ENCODE results near the gene LIPE.

Gene LIPE

GRCh38 chr19:42378225-42379215 lies 48.7 kb downstream of the LIPE start:
- DNase-seq, result no peak

DNA sequence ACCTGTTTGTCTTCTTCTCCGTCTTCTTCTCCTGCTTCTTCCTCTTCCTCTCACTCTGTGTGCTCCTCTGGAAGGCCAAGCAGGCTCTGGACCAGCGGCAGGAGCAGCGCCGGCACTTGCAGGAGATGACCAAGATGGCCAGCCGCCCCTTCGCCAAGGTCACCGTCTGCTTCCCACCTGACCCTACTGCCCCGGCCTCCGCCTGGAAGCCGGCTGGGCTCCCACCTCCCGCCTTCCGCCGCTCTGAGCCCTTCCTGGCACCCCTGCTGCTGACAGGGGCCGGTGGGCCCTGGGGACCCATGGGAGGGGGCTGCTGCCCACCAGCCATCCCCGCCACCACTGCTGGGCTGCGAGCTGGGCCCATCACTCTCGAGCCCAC lies 51.0 kb downstream of the LIPE start:
- no peak for DNase-seq

DNA sequence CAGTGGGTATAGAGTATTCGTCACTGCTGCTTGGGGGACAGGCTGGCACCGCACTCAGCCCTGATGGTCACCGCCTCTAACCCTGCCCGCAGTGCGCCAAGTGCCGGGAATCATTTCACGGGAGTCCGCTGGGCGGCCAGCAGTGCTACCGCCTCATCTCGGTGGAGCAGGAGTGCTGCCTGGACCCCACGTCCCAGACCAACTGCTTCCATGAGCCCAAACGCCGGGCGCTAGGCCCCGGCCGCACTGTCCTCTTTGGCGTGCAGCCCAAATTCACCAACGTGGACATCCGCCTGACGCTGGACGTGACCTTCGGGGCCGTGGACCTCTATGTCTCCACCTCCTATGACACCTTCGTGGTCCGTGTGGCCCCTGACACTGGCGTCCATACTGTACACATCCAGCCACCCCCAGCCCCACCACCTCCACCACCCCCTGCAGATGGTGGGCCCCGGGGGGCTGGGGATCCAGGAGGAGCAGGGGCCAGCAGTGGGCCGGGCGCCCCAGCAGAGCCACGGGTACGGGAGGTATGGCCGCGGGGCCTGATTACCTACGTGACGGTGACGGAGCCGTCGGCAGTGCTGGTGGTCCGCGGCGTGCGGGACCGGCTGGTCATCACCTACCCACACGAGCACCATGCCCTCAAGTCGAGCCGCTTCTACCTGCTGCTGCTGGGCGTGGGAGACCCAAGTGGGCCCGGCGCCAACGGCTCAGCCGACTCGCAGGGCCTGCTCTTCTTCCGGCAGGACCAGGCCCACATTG lies 51.6 kb downstream of the LIPE start:
- DNase-seq, result no peak

GRCh38 chr19:42374826-42375376 lies 52.3 kb downstream of the LIPE start:
- no peak for DNase-seq

- no peak for DNase-seq
Observed at GRCh38 chr19:42370626-42371175, 56.5 kb downstream of the LIPE start.

GRCh38 chr19:42370068-42370520 lies 57.1 kb downstream of the LIPE start:
- no peak for DNase-seq

GRCh38 chr19:42369433-42370067 lies 57.6 kb downstream of the LIPE start:
- DNase-seq, result no peak

DNA sequence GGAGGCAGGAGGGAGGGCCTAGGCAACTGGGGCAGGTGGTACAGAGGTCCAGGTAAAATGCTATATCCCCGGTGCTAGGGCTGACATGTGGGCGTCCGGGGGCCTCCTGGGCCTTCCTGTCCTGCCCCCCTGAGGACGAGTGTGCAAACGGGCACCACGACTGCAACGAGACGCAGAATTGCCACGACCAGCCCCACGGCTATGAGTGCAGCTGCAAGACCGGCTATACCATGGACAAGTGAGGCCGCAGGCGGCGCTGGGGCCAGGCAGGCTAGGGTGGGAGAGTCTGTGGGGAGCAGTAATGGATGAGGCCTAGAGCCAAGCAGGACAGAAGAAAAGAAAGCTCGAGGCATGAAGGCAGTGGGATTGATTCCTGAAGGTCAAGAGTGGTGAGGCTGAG lies 58.4 kb downstream of the LIPE start:
- no peak for DNase-seq

GRCh38 chr19:42368360-42368759 lies 58.8 kb downstream of the LIPE start:
- no peak for DNase-seq

- DNase-seq, result no peak
Observed at GRCh38 chr19:42367929-42368328, 59.3 kb downstream of the LIPE start.

DNA sequence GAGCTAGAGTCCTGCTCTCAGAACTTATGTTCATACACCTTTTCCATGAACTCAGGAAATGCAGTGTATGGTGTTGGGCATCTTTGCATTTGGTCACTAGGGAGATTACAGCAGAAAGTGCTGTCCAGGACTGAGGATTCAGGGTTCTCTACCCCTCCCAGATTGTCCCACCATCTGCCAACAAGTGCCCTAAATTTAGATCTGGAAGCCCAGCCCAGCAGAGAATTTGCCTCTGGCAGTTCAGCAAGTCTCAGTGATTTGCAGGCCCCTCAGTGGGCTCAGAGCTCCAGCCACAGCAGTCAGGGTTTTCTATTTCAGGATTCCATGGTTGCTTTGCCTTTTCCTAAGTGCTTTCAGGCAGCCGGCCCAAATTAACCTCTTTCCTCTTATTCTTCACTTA lies 60.5 kb downstream of the LIPE start:
- DNase-seq, result no peak

- no peak for DNase-seq
Observed at GRCh38 chr19:42363614-42364346, 63.4 kb downstream of the LIPE start.

DNA sequence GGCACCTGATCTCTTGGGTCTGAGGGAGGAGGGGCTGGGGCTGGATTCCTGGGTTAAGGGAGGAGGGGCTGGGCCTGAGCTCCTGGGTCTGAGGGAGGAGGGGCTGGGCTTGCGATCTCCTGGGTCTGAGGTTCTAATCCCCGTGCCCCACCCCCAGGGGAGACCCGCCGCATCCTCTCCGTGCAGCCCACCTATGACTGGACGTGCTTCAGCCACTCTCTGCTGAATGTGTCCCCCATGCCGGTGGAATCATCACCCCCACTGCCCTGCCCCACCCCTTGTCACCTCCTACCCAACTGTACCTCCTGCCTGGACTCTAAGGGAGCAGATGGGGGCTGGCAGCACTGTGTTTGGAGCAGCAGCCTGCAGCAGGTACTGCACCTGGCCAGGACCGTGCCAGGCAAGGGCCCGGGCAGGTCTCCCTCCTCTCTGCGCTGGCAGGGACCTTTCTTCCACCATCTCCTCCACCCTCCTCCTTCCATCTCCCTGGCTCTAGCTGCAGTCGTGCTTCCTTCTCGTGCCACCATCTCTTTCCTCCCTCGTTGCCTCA lies 64.2 kb downstream of the LIPE start:
- DNase-seq, result no peak

DNA sequence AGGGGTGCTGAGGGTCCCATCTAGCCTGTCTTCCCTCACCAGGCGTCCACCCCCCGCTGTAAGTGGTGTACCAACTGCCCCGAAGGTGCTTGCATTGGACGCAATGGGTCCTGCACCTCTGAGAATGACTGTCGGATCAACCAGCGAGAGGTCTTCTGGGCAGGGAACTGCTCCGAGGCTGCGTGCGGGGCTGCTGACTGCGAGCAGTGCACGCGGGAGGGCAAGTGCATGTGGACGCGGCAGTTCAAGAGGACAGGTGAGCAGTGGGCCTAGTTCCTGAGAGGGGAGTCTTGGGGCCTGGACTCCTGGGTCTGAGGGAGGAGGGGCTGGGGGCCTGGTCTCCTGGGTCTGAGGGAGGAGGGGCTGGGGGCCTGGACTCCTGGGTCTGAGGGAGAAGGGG lies 64.8 kb downstream of the LIPE start:
- no peak for DNase-seq

GRCh38 chr19:42361545-42361910 lies 65.7 kb downstream of the LIPE start:
- no peak for DNase-seq

- no peak for DNase-seq
Observed at GRCh38 chr19:42360787-42361544, 66.2 kb downstream of the LIPE start.

GRCh38 chr19:42357290-42357689 lies 69.9 kb downstream of the LIPE start:
- DNase-seq, result no peak

GRCh38 chr19:42356686-42357085 lies 70.5 kb downstream of the LIPE start:
- no peak for DNase-seq

DNA sequence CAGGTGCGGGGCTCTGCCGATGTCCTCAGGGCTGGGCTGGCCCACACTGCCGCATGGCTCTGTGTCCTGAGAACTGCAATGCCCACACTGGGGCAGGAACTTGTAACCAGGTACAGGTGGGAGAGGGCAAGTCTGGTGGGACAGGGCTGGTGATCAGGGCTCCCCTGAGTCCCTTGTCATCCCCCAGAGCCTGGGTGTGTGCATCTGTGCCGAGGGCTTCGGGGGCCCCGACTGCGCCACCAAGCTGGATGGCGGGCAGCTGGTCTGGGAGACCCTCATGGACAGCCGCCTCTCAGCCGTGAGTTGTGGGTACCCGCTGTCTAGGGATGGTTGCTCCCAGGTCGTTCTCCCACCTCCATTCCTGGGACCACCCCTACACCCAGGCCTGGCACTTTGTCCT lies 71.3 kb downstream of the LIPE start:
- DNase-seq, result no peak

DNA sequence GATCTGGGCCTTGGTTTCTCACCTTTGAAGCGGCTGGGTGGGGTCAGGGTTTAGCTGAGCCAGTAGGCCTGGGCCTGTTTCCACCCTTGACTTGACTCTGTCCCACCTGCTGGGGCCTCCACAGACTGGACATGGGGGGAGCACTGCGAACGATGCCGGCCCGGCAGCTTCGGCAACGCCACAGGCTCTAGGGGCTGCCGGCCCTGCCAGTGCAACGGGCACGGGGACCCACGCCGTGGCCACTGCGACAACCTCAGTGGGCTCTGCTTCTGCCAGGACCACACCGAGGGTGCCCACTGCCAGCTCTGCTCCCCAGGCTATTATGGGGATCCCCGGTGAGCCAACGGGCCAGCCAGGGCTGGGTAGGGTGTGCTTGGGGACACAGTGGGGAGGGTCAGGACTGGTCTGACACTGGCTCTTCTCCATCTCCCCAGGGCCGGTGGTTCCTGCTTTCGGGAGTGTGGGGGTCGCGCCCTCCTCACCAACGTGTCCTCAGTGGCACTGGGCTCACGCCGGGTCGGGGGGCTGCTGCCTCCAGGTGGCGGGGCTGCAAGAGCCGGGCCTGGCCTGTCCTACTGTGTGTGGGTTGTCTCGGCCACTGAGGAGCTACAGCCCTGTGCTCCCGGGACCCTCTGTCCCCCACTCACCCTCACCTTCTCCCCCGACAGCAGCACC lies 73.7 kb downstream of the LIPE start:
- DNase-seq, result no peak

Data from fibroblast of skin of back (primary cell).